Measurements from ENCODE around the gene CTH. TPM values are rescaled to one million over a fixed set of nuclear protein-coding genes. Genes with fewer than 3 reads are reported as not detected.

CTH gene
- polyA plus RNA-seq, 3 donors: 0.16 to 1.5 (median 0.28) TPM

GRCh38 chr1:70483342-70483741 lies 72.3 kb downstream of the CTH start:
- Histone ChIP-seq H2AFZ (ENCODE audit: insufficient read depth, low read depth, low read length, poor library complexity, severe bottlenecking) (no peak overlapping the region), H3K4me2 (replicated peaks; ENCODE audit: extremely low read depth, low read length, poor library complexity, severe bottlenecking) (no peak overlapping the region), H3K4me1 (ENCODE audit: control insufficient read depth in 1 of 2, insufficient read depth in 2 of 2, low read length in 2 of 2) (no peaks in the 10 kb centered on the region), H3K36me3 (replicated peaks in 1 of 2; ENCODE audit: control insufficient read depth in 1 of 2, insufficient read depth in 2 of 2, low read length in 2 of 2) (no peaks in the 10 kb centered on the region), H4K20me1 (ENCODE audit: insufficient read depth, low read length) (no peaks in the 10 kb centered on the region), H3K27ac (ENCODE audit: low read depth in 1 of 2, low read length in 2 of 2) (no peak overlapping the region), H3K9ac (ENCODE audit: insufficient read depth, low read length, poor library complexity, severe bottlenecking) (no peak overlapping the region), H3K27me3 (ENCODE audit: control insufficient read depth in 2 of 2, insufficient read depth in 2 of 2, low read length in 2 of 2) (no peaks in the 10 kb centered on the region), H3K4me3 (replicated peaks in 1 of 3; ENCODE audit: low read depth in 2 of 3, low read length in 3 of 3) (no peak overlapping the region), H3K79me2 (ENCODE audit: insufficient read depth, low read length) (no peaks in the 10 kb centered on the region), H3K9me3 (replicated peaks in 1 of 2; ENCODE audit: control insufficient read depth in 1 of 2, insufficient read depth in 1 of 2, low read length in 2 of 2) (no peaks in the 10 kb centered on the region)
- 95% methylated on average over 2 of the region's 4 CpGs for WGBS (ENCODE audit: insufficient coverage)
- no peak for DNase-seq
- intact Hi-C loops (cut with micrococcal nuclease): no loop called here
- Mint-ChIP-seq H3K36me3 (no peaks in the 10 kb centered on the region), H3K4me1 (no peaks in the 10 kb centered on the region), H3K4me3 (no peak overlapping the region), H3K27ac (no peak overlapping the region), H3K9me3 (no peaks in the 10 kb centered on the region), H3K27me3 (ENCODE audit: low read depth in 3 of 3) (no peaks in the 10 kb centered on the region)
- no peak for TF ChIP-seq CTCF (IDR thresholded peaks at IDR 0.05)

- Mint-ChIP-seq H3K4me1 (no peaks in the 10 kb centered on the region), H3K9me3 (no peaks in the 10 kb centered on the region), H3K4me3 (no peak overlapping the region), H3K27me3 (ENCODE audit: low read depth in 3 of 3) (no peaks in the 10 kb centered on the region), H3K27ac (no peak overlapping the region), H3K36me3 (no peaks in the 10 kb centered on the region)
- no peak overlapping the region for H3K9ac ChIP-seq (ENCODE audit: insufficient read depth, low read length, poor library complexity, severe bottlenecking)
- H3K4me3 ChIP-seq (replicated peaks in 1 of 3; ENCODE audit: low read depth in 2 of 3, low read length in 3 of 3): no peak overlapping the region
- H2AFZ ChIP-seq (ENCODE audit: insufficient read depth, low read depth, low read length, poor library complexity, severe bottlenecking): no peak overlapping the region
- H3K4me2 ChIP-seq (replicated peaks; ENCODE audit: extremely low read depth, low read length, poor library complexity, severe bottlenecking): no peak overlapping the region
- H4K20me1 ChIP-seq (ENCODE audit: insufficient read depth, low read length): no peaks in the 10 kb centered on the region
- H3K79me2 ChIP-seq (ENCODE audit: insufficient read depth, low read length): no peaks in the 10 kb centered on the region
- no peak for TF ChIP-seq CTCF (IDR thresholded peaks at IDR 0.05)
- H3K27me3 ChIP-seq (ENCODE audit: control insufficient read depth in 2 of 2, insufficient read depth in 2 of 2, low read length in 2 of 2): no peaks in the 10 kb centered on the region
- 44% methylated on average over 3 of the region's 4 CpGs for WGBS (ENCODE audit: insufficient coverage)
- DNase-seq: no peak
- intact Hi-C loops (cut with micrococcal nuclease): no loop called here
- H3K9me3 ChIP-seq (replicated peaks in 1 of 2; ENCODE audit: control insufficient read depth in 1 of 2, insufficient read depth in 1 of 2, low read length in 2 of 2): no peaks in the 10 kb centered on the region
- H3K36me3 ChIP-seq (replicated peaks in 1 of 2; ENCODE audit: control insufficient read depth in 1 of 2, insufficient read depth in 2 of 2, low read length in 2 of 2): no peaks in the 10 kb centered on the region
- no peaks in the 10 kb centered on the region for H3K4me1 ChIP-seq (ENCODE audit: control insufficient read depth in 1 of 2, insufficient read depth in 2 of 2, low read length in 2 of 2)
- H3K27ac ChIP-seq (ENCODE audit: low read depth in 1 of 2, low read length in 2 of 2): no peak overlapping the region
These were observed 74.6 kb downstream of the CTH start for GRCh38 chr1:70485624-70486023.

All from CD14-positive monocyte (primary cell).